ENCODE results near the gene NID1. TPM values are rescaled to one million over a fixed set of nuclear protein-coding genes. Genes with fewer than 3 reads are reported as not detected.

The NID1 gene
- total RNA-seq, 4 donors from 2014 or later, result 139 to 322 (median 244) TPM

DNA sequence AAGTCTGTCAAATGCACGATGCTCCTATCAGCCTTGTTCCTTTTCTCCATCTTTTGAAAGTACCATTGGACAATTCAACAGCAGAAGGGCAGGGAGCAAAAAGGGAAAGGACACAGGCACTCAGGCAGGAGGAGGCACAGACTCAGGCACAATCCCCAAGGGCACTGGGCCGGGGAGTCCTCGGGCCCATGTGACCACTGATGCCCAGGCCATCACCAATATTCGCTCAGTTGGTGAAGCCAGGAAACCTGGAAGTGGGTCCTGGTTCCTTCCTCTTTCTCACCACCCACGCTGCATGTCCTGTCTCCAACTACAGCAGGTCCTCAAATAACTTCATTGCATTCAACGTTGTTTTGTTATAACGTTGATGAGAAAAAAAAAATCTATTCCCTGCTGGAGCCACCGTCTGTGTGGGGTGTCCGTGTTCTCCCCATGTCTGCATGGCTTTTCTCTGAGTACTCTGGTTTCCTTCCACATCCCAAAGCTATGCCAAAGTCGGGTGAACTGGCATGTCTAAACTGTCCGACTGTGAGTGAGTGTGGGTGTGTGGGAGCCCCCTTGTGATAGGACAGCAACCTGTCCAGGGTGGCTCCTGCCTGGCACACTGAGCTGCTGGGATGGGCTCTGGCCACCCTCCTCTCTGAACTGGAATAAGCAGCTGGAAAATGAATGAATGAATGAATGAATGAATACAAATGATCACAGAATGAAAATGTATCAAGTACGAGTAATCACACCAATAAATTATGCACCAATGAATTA is 12.5 kb downstream of the NID1 start:
- WGBS, 2 donors (ENCODE audit: low coverage in 1 of 2), result 33 to 40% methylated on average over 9 of the region's 12 CpGs
- no peaks in the 10 kb centered on the region for H3K9me3 ChIP-seq
- no peaks in the 10 kb centered on the region for H3K27me3 ChIP-seq
- TF ChIP-seq POLR2AphosphoS5 (IDR thresholded peaks at IDR 0.05) (no peak), POLR2A (IDR thresholded peaks at IDR 0.05) (no peak)
- H3K36me3 ChIP-seq, result peaks cover 4 to 31% of the 10 kb centered on the region in 2 donors
- peak; percentile 29 for ATAC-seq
- peak overlapping the region in 1 of 4 donors; percentile 72 for H3K27ac ChIP-seq
- H3K4me3 ChIP-seq, result no peak overlapping the region
- peaks cover 0 to 59% (median 25%) of the 10 kb centered on the region in 3 donors for H3K4me1 ChIP-seq

DNA sequence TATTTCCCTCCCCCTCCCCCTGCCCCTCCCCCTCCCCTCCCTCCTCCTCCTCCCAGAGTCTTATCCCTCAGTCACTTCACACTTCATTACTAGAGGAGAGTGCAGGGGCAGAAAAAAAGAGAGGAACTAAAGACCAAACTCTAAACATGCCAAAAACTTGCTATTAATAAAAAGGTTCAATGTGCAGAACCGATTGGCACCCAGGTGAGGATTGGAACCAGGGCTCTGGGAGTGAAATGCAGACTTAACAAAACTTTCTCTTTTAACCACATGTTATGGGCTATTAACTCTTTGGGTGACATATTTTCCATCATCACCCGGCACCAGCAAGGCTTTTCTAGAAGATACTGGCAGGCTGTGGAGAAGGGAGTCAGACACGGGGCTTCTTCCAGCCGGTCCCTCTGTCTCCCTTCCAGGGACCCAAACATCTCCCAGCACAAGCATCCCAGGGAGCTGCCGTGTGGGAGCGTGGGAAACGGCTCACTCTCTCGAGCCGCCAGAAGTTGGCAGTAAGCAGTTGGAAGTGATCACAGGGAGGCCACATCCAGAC is 13.6 kb downstream of the NID1 start:
- WGBS, 2 donors (ENCODE audit: low coverage in 1 of 2), result 21 to 27% methylated on average over 6 of the region's 9 CpGs
- H3K27me3 ChIP-seq, result no peaks in the 10 kb centered on the region
- no peak for ATAC-seq
- H3K4me1 ChIP-seq, result peaks cover 0 to 54% (median 19%) of the 10 kb centered on the region in 3 donors
- H3K36me3 ChIP-seq, result peaks cover 4 to 42% of the 10 kb centered on the region in 2 donors
- peak overlapping the region in 3 of 4 donors; percentile 17 to 72 (median 53) for H3K27ac ChIP-seq
- H3K9me3 ChIP-seq, result no peaks in the 10 kb centered on the region
- H3K4me3 ChIP-seq, result peak overlapping the region in 1 of 2 donors; percentile 20
- TF ChIP-seq POLR2A (IDR thresholded peaks at IDR 0.05) (no peak), POLR2AphosphoS5 (IDR thresholded peaks at IDR 0.05) (no peak), EP300 (IDR thresholded peaks at IDR 0.05) (no peak), CTCF (IDR thresholded peaks at IDR 0.05) (no peak)

DNA sequence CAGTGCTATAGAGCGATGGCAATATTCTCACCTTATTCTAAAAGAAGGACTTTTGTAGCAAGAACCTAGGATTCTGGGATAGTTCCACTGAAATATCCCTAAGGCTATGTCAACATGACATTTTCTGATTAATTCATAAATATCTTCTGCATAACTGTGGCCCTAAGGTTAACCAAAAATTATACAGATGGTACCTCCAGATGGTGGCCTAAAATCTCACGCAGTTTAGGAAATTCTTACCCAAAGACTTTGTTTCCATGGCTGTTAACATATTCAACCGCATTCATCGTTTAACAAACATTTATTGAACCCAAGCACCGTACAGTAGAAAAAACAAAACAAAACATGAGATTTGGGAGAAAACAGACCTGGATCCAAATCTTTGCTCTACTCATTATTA is 19.1 kb downstream of the NID1 start:
- no peaks in the 10 kb centered on the region for H3K9me3 ChIP-seq
- no peak overlapping the region for H3K4me3 ChIP-seq
- peaks cover 0 to 20% (median 0%) of the 10 kb centered on the region in 3 donors for H3K4me1 ChIP-seq
- H3K36me3 ChIP-seq, result peaks cover 4 to 85% of the 10 kb centered on the region in 2 donors
- H3K27me3 ChIP-seq, result no peaks in the 10 kb centered on the region
- TF ChIP-seq CTCF (IDR thresholded peaks at IDR 0.05) (no peak), POLR2A (IDR thresholded peaks at IDR 0.05) (no peak), POLR2AphosphoS5 (IDR thresholded peaks at IDR 0.05) (no peak), EP300 (IDR thresholded peaks at IDR 0.05) (no peak)
- H3K27ac ChIP-seq, result no peak overlapping the region
- ATAC-seq, result no peak
- WGBS, 2 donors (ENCODE audit: low coverage in 1 of 2), result 94 to 96% methylated on average over 5 of the region's 5 CpGs

GRCh38 chr1:236044341-236044740 is 20.5 kb downstream of the NID1 start:
- no peak overlapping the region for H3K4me3 ChIP-seq
- no peak for ATAC-seq
- H3K27ac ChIP-seq, result no peak overlapping the region
- H3K9me3 ChIP-seq, result no peaks in the 10 kb centered on the region
- TF ChIP-seq POLR2AphosphoS5 (IDR thresholded peaks at IDR 0.05) (no peak), POLR2A (IDR thresholded peaks at IDR 0.05) (no peak), CTCF (IDR thresholded peaks at IDR 0.05) (no peak), EP300 (IDR thresholded peaks at IDR 0.05) (no peak)
- H3K36me3 ChIP-seq, result peaks cover 4 to 99% of the 10 kb centered on the region in 2 donors
- no peaks in the 10 kb centered on the region for H3K27me3 ChIP-seq
- 58 to 73% methylated on average over 3 of the region's 3 CpGs for WGBS, 2 donors (ENCODE audit: low coverage in 1 of 2)
- peaks cover 0 to 23% (median 3%) of the 10 kb centered on the region in 3 donors for H3K4me1 ChIP-seq

DNA sequence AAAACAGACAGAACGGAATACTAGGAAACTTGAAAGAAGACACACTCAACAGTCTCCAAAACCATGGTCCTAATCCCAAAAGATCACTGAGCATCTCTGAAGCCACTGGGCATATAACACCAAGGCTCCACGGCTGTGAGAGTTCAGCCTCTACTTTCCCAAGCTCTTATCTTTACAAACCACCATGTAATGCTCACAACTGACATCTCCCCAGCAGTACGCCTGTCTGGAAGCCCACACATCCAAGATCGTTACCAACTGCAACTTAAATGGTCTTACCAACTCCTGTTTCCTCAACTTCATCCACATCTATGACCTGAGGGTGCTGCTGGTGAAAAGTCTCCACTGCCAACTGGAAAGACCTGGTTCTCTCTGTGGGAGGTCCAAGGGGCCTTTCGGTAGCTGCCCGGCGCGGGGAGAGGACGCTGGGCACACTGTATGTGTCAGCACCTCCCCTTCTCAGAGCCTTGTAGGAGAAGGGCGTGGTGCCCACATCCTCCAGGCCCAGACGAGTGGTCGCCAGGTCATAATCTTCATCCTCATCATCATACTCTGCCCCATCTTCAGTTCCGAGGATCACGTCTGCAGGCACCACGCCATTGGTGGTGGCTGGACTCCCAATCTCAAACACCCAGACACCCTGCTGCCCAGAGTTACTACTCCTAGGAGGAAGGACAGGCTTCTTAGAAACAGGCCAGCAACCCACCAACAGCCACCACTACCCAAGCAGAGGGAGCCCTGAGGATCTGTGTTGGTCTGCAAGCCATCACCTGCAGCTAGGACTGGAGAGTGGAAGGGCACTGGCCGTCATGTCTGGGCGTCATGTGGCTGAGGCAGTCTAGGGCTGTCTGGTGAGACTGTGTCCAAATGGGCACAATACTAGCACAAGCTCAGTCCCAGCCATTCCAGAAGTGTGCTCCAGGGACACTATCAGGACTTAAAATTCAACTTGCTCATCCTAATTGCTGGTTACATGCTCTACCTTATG is 23.0 kb downstream of the NID1 start:
- H3K4me1 ChIP-seq, result peaks cover 0 to 36% (median 3%) of the 10 kb centered on the region in 3 donors
- peak overlapping the region in 2 of 4 donors; percentile 28 to 75 for H3K27ac ChIP-seq
- H3K36me3 ChIP-seq, result peaks cover 0 to 90% of the 10 kb centered on the region in 2 donors
- H3K27me3 ChIP-seq, result no peaks in the 10 kb centered on the region
- TF ChIP-seq EP300 (IDR thresholded peaks at IDR 0.05) (no peak), POLR2A (IDR thresholded peaks at IDR 0.05) (no peak), POLR2AphosphoS5 (IDR thresholded peaks at IDR 0.05) (no peak)
- 83% methylated on average over 4 to 5 of the region's 17 CpGs for WGBS, 2 donors (ENCODE audit: low coverage in 1 of 2)
- no peak for ATAC-seq
- no peak overlapping the region for H3K4me3 ChIP-seq
- no peaks in the 10 kb centered on the region for H3K9me3 ChIP-seq

Data from gastroesophageal sphincter (tissue), 4 donors.